H1 (cell line): Measurements from ENCODE around the gene SHOC1.

Experiments
- EP300 ChIP-seq, 2 experiments: IDR thresholded peaks; 1 replicate in 1 of 2; 2 replicates in 1 of 2; pipeline ENCODE4 v1.6.1; 2011 to 2012; ENCODE audit warnings: low read depth in 2 of 2, low read length in 2 of 2, mild to moderate bottlenecking in 2 of 2, borderline replicate concordance in 1 of 2, inconsistent platforms in 1 of 2, moderate library complexity in 1 of 2
- EZH2 ChIP-seq: fragments of 200-600 bp; sonication (generic); IDR thresholded peaks from 2 replicates; pipeline ENCODE4 v1.7.1; 2012; ENCODE audit warnings: low read depth, mild to moderate bottlenecking, moderate library complexity, low read length, inconsistent platforms; ENCODE audit not compliant: severe bottlenecking
- HDAC2 ChIP-seq, 2 experiments: fragments of 300-600 bp in 1 of 2; sonication (generic) in 1 of 2; IDR thresholded peaks; 2 replicates each; pipeline ENCODE4 v1.6.1; 2011 to 2012; ENCODE audit warnings: low read depth in 2 of 2, low read length in 2 of 2, mild to moderate bottlenecking in 2 of 2, moderate library complexity in 2 of 2, borderline replicate concordance in 1 of 2, inconsistent platforms in 1 of 2
- JUN ChIP-seq: IDR thresholded peaks from 2 replicates; pipeline ENCODE4 v1.6.1; 2011; ENCODE audit warnings: low read depth, mild to moderate bottlenecking, improper control_type of control experiment, low read length
- KDM1A ChIP-seq: fragments of 200-600, 300-600 bp; sonication (generic); IDR thresholded peaks from 2 replicates; pipeline ENCODE4 v1.7.1; 2016; ENCODE audit warnings: mild to moderate bottlenecking, low read length, borderline replicate concordance
- POLR2AphosphoS5 ChIP-seq: IDR thresholded peaks from 2 replicates; pipeline ENCODE4 v1.6.1; 2011; ENCODE audit warnings: low read depth, low read length
- SP1 ChIP-seq: IDR thresholded peaks from 2 replicates; pipeline ENCODE4 v1.6.1; 2011; ENCODE audit warnings: low read depth, low read length
- SP4 ChIP-seq: IDR thresholded peaks from 2 replicates; pipeline ENCODE4 v1.6.1; 2012; ENCODE audit warnings: low read length, inconsistent platforms
- YY1 ChIP-seq: IDR thresholded peaks from 2 replicates; pipeline ENCODE4 v1.6.1; 2011; ENCODE audit warnings: low read depth, mild to moderate bottlenecking, low read length
- ZNF274 ChIP-seq: IDR thresholded peaks from 2 replicates; pipeline ENCODE4 v1.7.0; 2012; ENCODE audit warnings: low read length, borderline replicate concordance; ENCODE audit errors: extremely low read depth
- TF ChIP-seq, protein P1 (sequence below): IDR thresholded peaks from 2 replicates; pipeline ENCODE4 v1.6.1; 2012; ENCODE audit warnings: inconsistent platforms
- TF ChIP-seq, protein P2 (sequence below), 3 experiments: IDR thresholded peaks; 1 replicate in 2 of 3; 2 replicates in 1 of 3; pipeline versions ENCODE4 v1.5.1 to v1.6.1; 2011; ENCODE audit warnings: low read length in 3 of 3, mild to moderate bottlenecking in 3 of 3, inconsistent platforms in 2 of 3, low read depth in 1 of 3, moderate library complexity in 1 of 3; ENCODE audit not compliant: insufficient read depth in 1 of 3; ENCODE audit errors: control extremely low read depth in 1 of 3
- TF ChIP-seq, protein P3 (sequence below): IDR thresholded peaks from 2 replicates; pipeline ENCODE4 v1.6.1; 2011; ENCODE audit warnings: low read depth, mild to moderate bottlenecking, low read length; ENCODE audit not compliant: insufficient read depth

DNA sequence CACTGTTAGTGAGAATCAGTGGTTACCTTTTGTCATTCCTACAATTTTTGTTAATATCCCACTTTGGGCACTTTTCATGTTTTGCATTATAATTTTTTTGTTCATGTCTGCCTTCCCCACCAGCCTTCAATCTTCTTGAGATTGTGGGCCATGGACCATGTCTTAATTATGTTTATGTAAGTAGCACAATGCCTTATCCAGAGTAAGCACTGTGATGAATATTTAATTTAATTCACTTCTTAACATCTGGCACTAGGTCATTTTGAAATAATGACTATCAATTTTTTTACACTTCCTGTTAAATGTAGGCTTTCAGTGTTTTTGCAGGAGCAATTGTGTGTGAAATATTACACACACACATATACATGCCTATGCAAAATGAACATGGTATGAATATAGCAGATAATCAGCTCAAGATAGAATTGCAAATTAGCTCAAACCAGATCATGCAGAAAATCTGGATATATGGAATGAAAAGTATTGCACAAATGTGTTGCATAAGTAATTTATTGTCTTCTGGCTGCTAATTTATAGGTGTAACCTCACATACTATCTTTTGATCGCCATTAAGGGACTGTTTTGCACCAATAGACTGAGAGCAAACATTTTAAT is 5.3 kb upstream of the SHOC1 start:
- TF ChIP-seq POLR2AphosphoS5 (no peak), EP300 (IDR thresholded peaks at IDR 0.05; ENCODE audit: borderline replicate concordance in 1 of 2, low read depth in 2 of 2, low read length in 2 of 2) (no peak), ZNF274 (no peak), EZH2 (no peak), HDAC2 (IDR thresholded peaks at IDR 0.05; ENCODE audit: borderline replicate concordance in 1 of 2, low read depth in 2 of 2, low read length in 2 of 2) (no peak), SP1 (no peak), YY1 (no peak), SP4 (no peak), JUN (no peak), KDM1A (no peak)
- TF ChIP-seq, protein P1, sequence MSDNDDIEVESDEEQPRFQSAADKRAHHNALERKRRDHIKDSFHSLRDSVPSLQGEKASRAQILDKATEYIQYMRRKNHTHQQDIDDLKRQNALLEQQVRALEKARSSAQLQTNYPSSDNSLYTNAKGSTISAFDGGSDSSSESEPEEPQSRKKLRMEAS = no peak
- TF ChIP-seq, protein P2, sequence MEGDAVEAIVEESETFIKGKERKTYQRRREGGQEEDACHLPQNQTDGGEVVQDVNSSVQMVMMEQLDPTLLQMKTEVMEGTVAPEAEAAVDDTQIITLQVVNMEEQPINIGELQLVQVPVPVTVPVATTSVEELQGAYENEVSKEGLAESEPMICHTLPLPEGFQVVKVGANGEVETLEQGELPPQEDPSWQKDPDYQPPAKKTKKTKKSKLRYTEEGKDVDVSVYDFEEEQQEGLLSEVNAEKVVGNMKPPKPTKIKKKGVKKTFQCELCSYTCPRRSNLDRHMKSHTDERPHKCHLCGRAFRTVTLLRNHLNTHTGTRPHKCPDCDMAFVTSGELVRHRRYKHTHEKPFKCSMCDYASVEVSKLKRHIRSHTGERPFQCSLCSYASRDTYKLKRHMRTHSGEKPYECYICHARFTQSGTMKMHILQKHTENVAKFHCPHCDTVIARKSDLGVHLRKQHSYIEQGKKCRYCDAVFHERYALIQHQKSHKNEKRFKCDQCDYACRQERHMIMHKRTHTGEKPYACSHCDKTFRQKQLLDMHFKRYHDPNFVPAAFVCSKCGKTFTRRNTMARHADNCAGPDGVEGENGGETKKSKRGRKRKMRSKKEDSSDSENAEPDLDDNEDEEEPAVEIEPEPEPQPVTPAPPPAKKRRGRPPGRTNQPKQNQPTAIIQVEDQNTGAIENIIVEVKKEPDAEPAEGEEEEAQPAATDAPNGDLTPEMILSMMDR (IDR thresholded peaks at IDR 0.05; ENCODE audit: control extremely low read depth in 1 of 3, insufficient read depth in 1 of 3, low read depth in 1 of 3, low read length in 3 of 3) = no peak
- TF ChIP-seq, protein P3, sequence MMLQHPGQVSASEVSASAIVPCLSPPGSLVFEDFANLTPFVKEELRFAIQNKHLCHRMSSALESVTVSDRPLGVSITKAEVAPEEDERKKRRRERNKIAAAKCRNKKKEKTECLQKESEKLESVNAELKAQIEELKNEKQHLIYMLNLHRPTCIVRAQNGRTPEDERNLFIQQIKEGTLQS = no peak
